ENCODE results near the gene C17orf114.

The C17orf114 gene

DNA sequence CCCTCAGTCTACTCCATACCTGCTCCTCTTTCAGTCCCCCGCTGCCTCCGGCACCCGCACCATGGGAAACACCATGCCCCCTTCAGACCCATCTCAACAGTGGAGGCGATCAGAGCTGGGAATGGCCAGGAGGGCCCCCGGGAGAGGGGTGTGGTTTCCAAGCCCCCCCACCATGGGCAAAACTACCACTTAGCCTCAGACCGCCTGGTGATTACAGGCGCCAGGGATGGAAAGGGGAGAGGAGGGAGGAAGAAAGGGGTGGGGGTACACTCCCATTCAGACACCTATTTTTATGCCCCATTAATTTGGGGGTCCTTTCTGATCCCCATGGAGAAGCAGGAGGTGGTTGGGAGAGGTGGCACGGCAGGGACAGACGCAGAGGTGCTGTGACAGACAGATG is at the start of gene C17orf114:
Gene C17orf114 (minus strand): TSS at position 101 of the 400 bp plus-strand sequence.
- Histone ChIP-seq H3K27me3 (no peaks in the 10 kb centered on the region), H3K27ac (no peak within 1 kb of the TSS), H3K9me3 (no peaks in the 10 kb centered on the region), H3K36me3 (peaks cover 22% of the 10 kb centered on the region), H3K4me3 (no peak within 1 kb of the TSS), H3K4me1 (peaks cover 7% of the 10 kb centered on the region)
- TF ChIP-seq, protein P1, sequence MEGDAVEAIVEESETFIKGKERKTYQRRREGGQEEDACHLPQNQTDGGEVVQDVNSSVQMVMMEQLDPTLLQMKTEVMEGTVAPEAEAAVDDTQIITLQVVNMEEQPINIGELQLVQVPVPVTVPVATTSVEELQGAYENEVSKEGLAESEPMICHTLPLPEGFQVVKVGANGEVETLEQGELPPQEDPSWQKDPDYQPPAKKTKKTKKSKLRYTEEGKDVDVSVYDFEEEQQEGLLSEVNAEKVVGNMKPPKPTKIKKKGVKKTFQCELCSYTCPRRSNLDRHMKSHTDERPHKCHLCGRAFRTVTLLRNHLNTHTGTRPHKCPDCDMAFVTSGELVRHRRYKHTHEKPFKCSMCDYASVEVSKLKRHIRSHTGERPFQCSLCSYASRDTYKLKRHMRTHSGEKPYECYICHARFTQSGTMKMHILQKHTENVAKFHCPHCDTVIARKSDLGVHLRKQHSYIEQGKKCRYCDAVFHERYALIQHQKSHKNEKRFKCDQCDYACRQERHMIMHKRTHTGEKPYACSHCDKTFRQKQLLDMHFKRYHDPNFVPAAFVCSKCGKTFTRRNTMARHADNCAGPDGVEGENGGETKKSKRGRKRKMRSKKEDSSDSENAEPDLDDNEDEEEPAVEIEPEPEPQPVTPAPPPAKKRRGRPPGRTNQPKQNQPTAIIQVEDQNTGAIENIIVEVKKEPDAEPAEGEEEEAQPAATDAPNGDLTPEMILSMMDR (IDR thresholded peaks at IDR 0.05) = no peak
- intact Hi-C loops (cut with DNase I) = no loop called here
- DNase-seq (no peak), ATAC-seq (no peak)

DNA sequence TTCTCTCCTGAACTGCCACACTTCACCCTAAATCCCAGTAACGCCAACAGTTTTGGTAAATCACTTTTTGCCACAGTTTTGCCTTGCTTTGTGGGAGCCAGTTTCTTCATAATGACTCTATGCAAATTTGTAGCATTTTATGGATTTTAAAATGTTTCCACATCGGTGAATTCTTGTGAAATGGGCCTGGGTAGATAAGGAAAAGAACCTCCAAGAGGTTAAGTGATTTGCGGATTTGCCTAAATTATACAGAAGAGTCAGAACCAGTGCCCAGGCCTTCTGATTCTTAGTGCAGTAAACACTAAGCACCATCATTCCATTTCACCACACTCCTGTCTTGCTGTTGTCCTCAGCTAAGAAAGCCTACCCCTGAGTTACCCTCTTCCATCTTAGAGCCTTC is 49.0 kb upstream of the C17orf114 start:
- Histone ChIP-seq H3K36me3 (no peaks in the 10 kb centered on the region), H3K27me3 (no peaks in the 10 kb centered on the region), H3K9me3 (no peaks in the 10 kb centered on the region), H3K27ac (no peak overlapping the region), H3K4me1 (peaks cover 39% of the 10 kb centered on the region), H3K4me3 (no peak overlapping the region)
- TF ChIP-seq, protein P1 (IDR thresholded peaks at IDR 0.05) = no peak
- ATAC-seq (no peak), DNase-seq (no peak)
- intact Hi-C loops (cut with DNase I) = no loop called here

DNA sequence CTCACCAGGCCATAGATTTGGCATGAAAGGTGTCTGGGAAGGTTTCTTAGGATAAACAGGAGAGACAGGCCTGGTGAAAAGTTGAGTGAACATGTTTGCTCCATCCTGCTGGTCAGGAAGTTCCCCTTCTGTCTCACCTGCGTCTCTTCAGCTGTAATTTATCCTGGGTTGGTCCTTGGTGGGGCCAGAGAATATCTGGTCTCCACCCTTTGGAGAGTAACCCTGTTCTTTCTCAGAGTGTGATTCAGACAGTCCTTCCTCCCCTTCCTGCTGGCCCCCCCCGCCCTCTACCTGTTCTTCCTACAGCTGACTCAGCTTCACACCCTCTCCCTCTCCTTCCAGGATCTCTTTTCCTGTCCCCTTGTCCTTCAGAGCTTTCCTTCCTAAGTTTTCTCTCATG is 48.1 kb upstream of the C17orf114 start:
- Histone ChIP-seq H3K9me3 (no peaks in the 10 kb centered on the region), H3K27me3 (no peaks in the 10 kb centered on the region), H3K36me3 (no peaks in the 10 kb centered on the region), H3K4me1 (peaks cover 35% of the 10 kb centered on the region), H3K27ac (no peak overlapping the region), H3K4me3 (no peak overlapping the region)
- DNase-seq (no peak), ATAC-seq (no peak)
- intact Hi-C loops (cut with DNase I) = no loop called here
- TF ChIP-seq, protein P1 (IDR thresholded peaks at IDR 0.05) = no peak

DNA sequence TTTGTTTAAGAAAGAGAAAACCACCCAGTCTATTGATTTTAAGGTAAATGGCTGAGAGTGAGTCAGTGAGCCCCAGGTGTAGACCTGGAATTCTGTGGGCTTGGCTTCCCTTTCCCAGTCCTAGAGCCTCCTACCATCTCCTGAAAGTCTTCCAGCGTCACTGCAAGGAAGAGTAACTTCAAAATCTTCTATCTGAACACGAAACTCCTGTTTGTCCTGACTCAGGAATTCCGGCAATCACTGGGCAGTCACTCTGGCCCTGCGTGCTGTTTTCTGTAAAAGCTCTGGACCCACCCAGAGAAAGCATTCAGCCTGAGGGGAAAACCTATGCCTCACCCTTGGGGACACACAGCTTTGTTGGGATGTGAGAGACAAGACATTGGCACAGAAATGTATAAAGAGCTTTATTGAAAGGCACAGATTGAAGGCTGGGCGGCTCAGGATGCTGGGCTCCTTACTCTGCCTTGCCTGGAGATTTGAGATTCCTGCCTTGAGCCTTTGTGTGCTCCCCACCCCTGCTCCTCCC is 46.9 kb upstream of the C17orf114 start:
- ATAC-seq (no peak), DNase-seq (no peak)
- intact Hi-C loops (cut with DNase I) = no loop called here
- TF ChIP-seq, protein P1 (IDR thresholded peaks at IDR 0.05) = no peak
- no peaks in the 10 kb centered on the region for H3K36me3 ChIP-seq
- no peaks in the 10 kb centered on the region for H3K9me3 ChIP-seq
- no peak overlapping the region for H3K4me3 ChIP-seq
- peaks cover 35% of the 10 kb centered on the region for H3K4me1 ChIP-seq
- no peaks in the 10 kb centered on the region for H3K27me3 ChIP-seq
- peak overlapping the region; percentile 45 for H3K27ac ChIP-seq

DNA sequence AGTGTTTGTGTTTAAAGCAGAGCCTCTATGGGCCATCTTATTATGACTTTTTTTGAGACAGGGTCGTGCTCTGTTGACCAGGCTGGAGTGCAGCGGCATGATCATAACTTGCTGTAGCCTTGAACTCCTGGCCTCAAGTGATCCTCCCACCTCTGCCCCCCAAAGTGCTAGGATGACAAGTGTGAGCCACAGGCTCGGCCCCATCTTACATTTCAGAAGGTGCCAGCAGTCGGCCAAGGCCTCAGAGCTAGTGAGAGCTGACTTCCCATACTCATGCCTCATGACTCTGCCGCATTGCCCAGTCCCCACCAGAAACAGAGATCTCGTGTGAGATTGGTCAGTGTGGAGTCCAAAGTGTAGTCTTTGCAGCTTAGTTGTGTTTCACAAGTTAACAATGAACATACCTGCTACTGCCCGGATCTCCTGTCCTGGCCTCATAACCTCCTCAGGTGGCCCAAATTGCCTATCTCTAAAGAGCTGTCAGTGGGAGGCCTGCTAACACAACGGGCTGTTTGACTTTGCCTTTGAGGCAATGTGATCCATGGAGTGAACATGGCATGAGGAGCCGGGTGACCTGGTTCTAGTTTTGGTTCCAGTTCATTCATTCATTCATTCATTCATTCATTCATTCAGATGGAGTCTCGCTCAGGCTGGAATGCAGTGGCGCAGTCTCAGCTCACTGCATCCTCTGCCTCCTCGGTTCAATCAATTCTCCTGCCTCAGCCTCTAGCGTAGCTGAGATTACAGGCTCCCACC is 44.7 kb upstream of the C17orf114 start:
- TF ChIP-seq, protein P1 (IDR thresholded peaks at IDR 0.05) = no peak
- Histone ChIP-seq H3K4me1 (peaks cover 31% of the 10 kb centered on the region), H3K4me3 (no peak overlapping the region), H3K27me3 (no peaks in the 10 kb centered on the region), H3K9me3 (no peaks in the 10 kb centered on the region), H3K27ac (no peak overlapping the region), H3K36me3 (no peaks in the 10 kb centered on the region)
- DNase-seq (no peak), ATAC-seq (no peak)
- intact Hi-C loops (cut with DNase I) = no loop called here
